GM23338 (cell line): ENCODE results near the gene MROH7. TPM values are rescaled to one million over a fixed set of nuclear protein-coding genes. Genes with fewer than 3 reads are reported as not detected.

Experiments
- ATAC-seq: fragments of 200-7000 bp; cut with Tn5 transposase; 3 replicates; pipeline ENCODE4 v1.9.1; 2020
- DNase-seq: peaks from one replicate; pipeline ENCODE4 v3.0.0-alpha.2; 2015; ENCODE audit warnings: low spot score
- H2AFZ ChIP-seq: fragments of 200-600 bp; sonication (generic); 2 replicates; pipeline ENCODE4 v1.8.0; 2016; ENCODE audit warnings: antibody characterized with exemption, mild to moderate bottlenecking, moderate library complexity
- H3F3A ChIP-seq: fragments of 200-600 bp; sonication (generic); replicated peaks from 2 replicates; pipeline ENCODE4 v1.8.0; 2017; ENCODE audit warnings: antibody characterized with exemption, mixed run types, low read depth
- H3K27ac ChIP-seq: fragments of 200-600 bp; sonication (generic); 2 replicates; pipeline ENCODE4 v1.6.1; 2016; ENCODE audit warnings: low read depth
- H3K27me3 ChIP-seq: fragments of 200-600 bp; sonication (generic); 2 replicates; pipeline ENCODE4 v1.8.0; 2016; ENCODE audit warnings: mild to moderate bottlenecking, mixed run types, moderate library complexity; ENCODE audit not compliant: insufficient read depth
- H3K36me3 ChIP-seq: fragments of 200-600 bp; sonication (generic); 2 replicates; pipeline ENCODE4 v1.8.0; 2016; ENCODE audit warnings: mild to moderate bottlenecking; ENCODE audit not compliant: insufficient read depth
- H3K4me1 ChIP-seq: fragments of 200-600 bp; sonication (generic); 2 replicates; pipeline ENCODE4 v1.8.0; 2016; ENCODE audit warnings: mild to moderate bottlenecking, moderate library complexity; ENCODE audit not compliant: insufficient read depth
- H3K4me2 ChIP-seq: fragments of 200-600 bp; sonication (generic); 2 replicates; pipeline ENCODE4 v1.7.1; 2017; ENCODE audit warnings: mixed run types
- H3K4me3 ChIP-seq: fragments of 200-600 bp; sonication (generic); 2 replicates; pipeline ENCODE4 v1.6.1; 2016; ENCODE audit warnings: mixed run types
- H3K79me2 ChIP-seq: fragments of 200-600 bp; sonication (generic); replicated peaks from 2 replicates; pipeline ENCODE4 v1.8.0; 2017; ENCODE audit warnings: mild to moderate bottlenecking; ENCODE audit not compliant: insufficient read depth
- H3K9me2 ChIP-seq: fragments of 200-600 bp; sonication (generic); 2 replicates; pipeline ENCODE4 v1.8.0; 2017; ENCODE audit not compliant: insufficient read depth
- H4K20me1 ChIP-seq: fragments of 200-600 bp; sonication (generic); replicated peaks from 2 replicates; pipeline ENCODE4 v1.8.0; 2017; ENCODE audit warnings: mild to moderate bottlenecking; ENCODE audit not compliant: insufficient read depth
- H3K27ac Mint-ChIP-seq: 2 replicates; pipeline ENCODE4 v1.8.0; 2020; ENCODE audit warnings: inconsistent platforms, mild to moderate bottlenecking, moderate library complexity, mixed read lengths
- H3K27me3 Mint-ChIP-seq: 3 replicates; pipeline ENCODE4 v1.8.0; 2022; ENCODE audit warnings: low read depth, mild to moderate bottlenecking, moderate library complexity, mixed read lengths, inconsistent platforms; ENCODE audit not compliant: insufficient read depth, poor library complexity
- H3K36me3 Mint-ChIP-seq: 3 replicates; pipeline ENCODE4 v1.8.0; 2021; ENCODE audit warnings: low read depth, mild to moderate bottlenecking, inconsistent platforms, moderate library complexity, mixed read lengths
- H3K4me1 Mint-ChIP-seq: 3 replicates; pipeline ENCODE4 v1.8.0; 2020; ENCODE audit warnings: mild to moderate bottlenecking, inconsistent platforms, mixed read lengths
- H3K4me3 Mint-ChIP-seq: 3 replicates; pipeline ENCODE4 v1.8.0; 2021; ENCODE audit warnings: moderate library complexity, mild to moderate bottlenecking, inconsistent platforms, mixed read lengths
- H3K9me3 Mint-ChIP-seq: 3 replicates; pipeline ENCODE4 v1.8.0; 2020; ENCODE audit warnings: moderate library complexity, mild to moderate bottlenecking, inconsistent platforms, mixed read lengths
- CREB1 ChIP-seq: fragments of 250-450 bp; sonication (Bioruptor Pico); IDR thresholded peaks from 2 replicates; pipeline ENCODE4 v1.5.0; 2020; ENCODE audit warnings: low read depth, mild to moderate bottlenecking, moderate library complexity
- CTCF ChIP-seq, 2 experiments: fragments of 200-600 bp in 1 of 2; sonication (generic) in 1 of 2; conservative IDR thresholded peaks; 2 replicates each; pipeline versions ENCODE4 v1.5.1 to v1.6.1; 2016 to 2017; ENCODE audit warnings: antibody characterized with exemption in 2 of 2, low read depth in 2 of 2, mild to moderate bottlenecking in 2 of 2, moderate library complexity in 1 of 2
- ETS1 ChIP-seq: IDR thresholded peaks from 2 replicates; pipeline ENCODE4 v1.6.1; 2016; ENCODE audit warnings: antibody characterized with exemption
- EZH2phosphoT487 ChIP-seq: fragments of 200-600 bp; sonication (generic); IDR thresholded peaks from one replicate; pipeline ENCODE4 v1.8.1; 2018; ENCODE audit warnings: antibody characterized with exemption; ENCODE audit not compliant: unreplicated experiment
- NANOG ChIP-seq: IDR thresholded peaks from 2 replicates; pipeline ENCODE4 v1.6.1; 2016; ENCODE audit warnings: antibody characterized with exemption, borderline replicate concordance
- REST ChIP-seq: IDR thresholded peaks from one replicate; pipeline ENCODE4 v1.6.1; 2018; ENCODE audit warnings: antibody characterized with exemption; ENCODE audit not compliant: unreplicated experiment
- STAT1 ChIP-seq: IDR thresholded peaks from one replicate; pipeline ENCODE4 v1.6.1; 2016; ENCODE audit warnings: antibody characterized with exemption; ENCODE audit not compliant: unreplicated experiment
- ZNF331 ChIP-seq: fragments of 250-450 bp; sonication (Bioruptor Pico); IDR thresholded peaks from 2 replicates; pipeline ENCODE4 v1.5.0; 2020; ENCODE audit warnings: low read depth, mild to moderate bottlenecking, moderate library complexity
- ZNF462 ChIP-seq: fragments of 250-450 bp; sonication (Bioruptor Pico); IDR thresholded peaks from 2 replicates; pipeline ENCODE4 v1.5.0; 2020; ENCODE audit warnings: mild to moderate bottlenecking, moderate library complexity
- polyA plus RNA-seq: library from polyadenylated mRNA; unstranded; fragments of >200 nt; fragmentation: Nextera tagmentation; extraction: Ambion mirVana; gene quantifications from 2 replicates; pipeline ENCODE4 v1.2.1, GENCODE V29; 2016
- total RNA-seq: library from RNA; depleted of rRNA; stranded (reverse); fragments of >200 nt; shearing (Covaris generic); gene quantifications from 2 replicates; pipeline ENCODE4 v1.2.3, GENCODE V29; 2014

The MROH7 gene
- total and polyA plus RNA-seq, 2 experiments from 2014 or later, result 0.17 TPM; not detected in 1

- ATAC-seq (no peak), DNase-seq (no peak)
- no peaks in the 10 kb centered on the region for H3K36me3 ChIP-seq
- peaks cover 4% of the 10 kb centered on the region; the same call in 1 of the 2 replicates for H3K4me1 ChIP-seq
- no peak overlapping the region for H2AFZ ChIP-seq
- TF ChIP-seq ETS1 (no peak), NANOG (no peak), CTCF (conservative IDR thresholded peaks at IDR 0.05; ENCODE audit: low read depth in 2 of 2) (no peak), ZNF331 (CRISPR knock-in tag) (no peak), REST (no peak)
- H3K27me3 ChIP-seq, result no peaks in the 10 kb centered on the region
- no peaks in the 10 kb centered on the region for H4K20me1 ChIP-seq
- no peaks in the 10 kb centered on the region for H3F3A ChIP-seq
- peaks cover 18% of the 10 kb centered on the region for H3K27me3 Mint-ChIP-seq
- peaks cover 28% of the 10 kb centered on the region for H3K4me1 Mint-ChIP-seq
- no peak overlapping the region for H3K4me3 ChIP-seq
- no peak overlapping the region for H3K27ac ChIP-seq
- no peaks in the 10 kb centered on the region for H3K9me3 Mint-ChIP-seq
- no peaks in the 10 kb centered on the region for H3K79me2 ChIP-seq
- no peaks in the 10 kb centered on the region for H3K36me3 Mint-ChIP-seq
- no peak overlapping the region for H3K4me3 Mint-ChIP-seq
- H3K9me2 ChIP-seq, result no peaks in the 10 kb centered on the region
- no peak overlapping the region for H3K4me2 ChIP-seq
- H3K27ac Mint-ChIP-seq, result no peak overlapping the region
These were observed 27.6 kb upstream of the MROH7 start for GRCh38 chr1:54614024-54614423.

GRCh38 chr1:54614563-54614962 is 27.0 kb upstream of the MROH7 start:
- H3K4me3 ChIP-seq, result no peak overlapping the region
- H3K27ac ChIP-seq, result no peak overlapping the region
- H3K4me2 ChIP-seq, result no peak overlapping the region
- H3K79me2 ChIP-seq, result no peaks in the 10 kb centered on the region
- H3K36me3 Mint-ChIP-seq, result no peaks in the 10 kb centered on the region
- no peak overlapping the region for H3K27ac Mint-ChIP-seq
- no peak overlapping the region for H3K4me3 Mint-ChIP-seq
- H4K20me1 ChIP-seq, result no peaks in the 10 kb centered on the region
- H3K9me3 Mint-ChIP-seq, result no peaks in the 10 kb centered on the region
- ATAC-seq (no peak), DNase-seq (no peak)
- no peaks in the 10 kb centered on the region for H3K36me3 ChIP-seq
- no peak overlapping the region for H2AFZ ChIP-seq
- H3K27me3 Mint-ChIP-seq, result peaks cover 17% of the 10 kb centered on the region
- peaks cover 4% of the 10 kb centered on the region; the same call in 1 of the 2 replicates for H3K4me1 ChIP-seq
- H3K27me3 ChIP-seq, result no peaks in the 10 kb centered on the region
- H3K4me1 Mint-ChIP-seq, result peaks cover 27% of the 10 kb centered on the region
- H3K9me2 ChIP-seq, result no peaks in the 10 kb centered on the region
- H3F3A ChIP-seq, result no peaks in the 10 kb centered on the region
- TF ChIP-seq ZNF462 (CRISPR knock-in tag), result no peak
- TF ChIP-seq CREB1, result no peak
- TF ChIP-seq EZH2phosphoT487, result no peak
- no peak for TF ChIP-seq ZNF331 (CRISPR knock-in tag)
- TF ChIP-seq NANOG, result no peak
- no peak for TF ChIP-seq STAT1
